Measurements from ENCODE around the gene EIF3M.

DNA sequence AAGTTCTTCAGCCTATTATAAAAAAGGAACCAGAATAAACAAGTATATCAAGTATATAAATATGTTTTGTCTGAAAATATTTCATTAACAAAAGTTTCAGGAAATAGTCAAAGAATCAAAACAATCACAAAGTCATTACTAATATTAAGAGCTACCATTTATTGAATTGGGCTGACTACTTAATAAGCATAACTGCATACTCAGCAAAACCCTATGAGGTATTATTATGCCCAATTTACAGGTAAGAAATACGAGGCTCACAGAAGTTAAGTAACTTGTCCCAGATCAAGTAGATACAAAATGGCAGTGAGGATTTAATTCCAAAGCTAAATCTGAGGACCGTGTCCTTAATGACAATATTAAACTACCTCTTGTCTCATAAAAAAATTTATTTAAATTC is 52.2 kb downstream of the EIF3M start:
- TF ChIP-seq, protein P1, sequence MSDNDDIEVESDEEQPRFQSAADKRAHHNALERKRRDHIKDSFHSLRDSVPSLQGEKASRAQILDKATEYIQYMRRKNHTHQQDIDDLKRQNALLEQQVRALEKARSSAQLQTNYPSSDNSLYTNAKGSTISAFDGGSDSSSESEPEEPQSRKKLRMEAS (IDR thresholded peaks at IDR 0.05), result no peak
- TF ChIP-seq POLR2AphosphoS5 (IDR thresholded peaks at IDR 0.05; ENCODE audit: low read depth, low read length) (no peak), ZNF274 (IDR thresholded peaks at IDR 0.05; ENCODE audit: borderline replicate concordance, extremely low read depth, low read length) (no peak), RAD21 (IDR thresholded peaks at IDR 0.05 in 1 of 2, conservative IDR thresholded peaks at IDR 0.05 in 1 of 2; ENCODE audit: low read depth in 2 of 2, low read length in 2 of 2) (no peak), POLR2A (IDR thresholded peaks at IDR 0.05; ENCODE audit: control extremely low read depth in 1 of 2, low read depth in 2 of 2, low read length in 2 of 2) (no peak), CHD2 (IDR thresholded peaks at IDR 0.05; ENCODE audit: low read length) (no peak), EP300 (IDR thresholded peaks at IDR 0.05; ENCODE audit: borderline replicate concordance in 1 of 2, low read depth in 2 of 2, low read length in 2 of 2) (no peak), CREB1 (IDR thresholded peaks at IDR 0.05) (no peak), HDAC2 (IDR thresholded peaks at IDR 0.05; ENCODE audit: borderline replicate concordance in 1 of 2, low read depth in 2 of 2, low read length in 2 of 2) (no peak), EZH2 (IDR thresholded peaks at IDR 0.05; ENCODE audit: low read depth, low read length, severe bottlenecking) (no peak), EGR1 (IDR thresholded peaks at IDR 0.05; ENCODE audit: borderline replicate concordance, low read depth, low read length) (no peak), YY1 (IDR thresholded peaks at IDR 0.05; ENCODE audit: low read depth, low read length) (no peak), BACH1 (IDR thresholded peaks at IDR 0.05; ENCODE audit: low read length) (no peak)
- TF ChIP-seq, protein P2, sequence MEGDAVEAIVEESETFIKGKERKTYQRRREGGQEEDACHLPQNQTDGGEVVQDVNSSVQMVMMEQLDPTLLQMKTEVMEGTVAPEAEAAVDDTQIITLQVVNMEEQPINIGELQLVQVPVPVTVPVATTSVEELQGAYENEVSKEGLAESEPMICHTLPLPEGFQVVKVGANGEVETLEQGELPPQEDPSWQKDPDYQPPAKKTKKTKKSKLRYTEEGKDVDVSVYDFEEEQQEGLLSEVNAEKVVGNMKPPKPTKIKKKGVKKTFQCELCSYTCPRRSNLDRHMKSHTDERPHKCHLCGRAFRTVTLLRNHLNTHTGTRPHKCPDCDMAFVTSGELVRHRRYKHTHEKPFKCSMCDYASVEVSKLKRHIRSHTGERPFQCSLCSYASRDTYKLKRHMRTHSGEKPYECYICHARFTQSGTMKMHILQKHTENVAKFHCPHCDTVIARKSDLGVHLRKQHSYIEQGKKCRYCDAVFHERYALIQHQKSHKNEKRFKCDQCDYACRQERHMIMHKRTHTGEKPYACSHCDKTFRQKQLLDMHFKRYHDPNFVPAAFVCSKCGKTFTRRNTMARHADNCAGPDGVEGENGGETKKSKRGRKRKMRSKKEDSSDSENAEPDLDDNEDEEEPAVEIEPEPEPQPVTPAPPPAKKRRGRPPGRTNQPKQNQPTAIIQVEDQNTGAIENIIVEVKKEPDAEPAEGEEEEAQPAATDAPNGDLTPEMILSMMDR (IDR thresholded peaks at IDR 0.05; ENCODE audit: control extremely low read depth in 1 of 3, insufficient read depth in 1 of 3, low read depth in 1 of 3, low read length in 3 of 3), result no peak

Measured in H1 (cell line).